ENCODE measurements around the gene RAD51B.
A peak's percentile ranks its signal among the peaks of the same experiment; 100 is the strongest.
"Not testable (repeated sequence)": the region's sequence is repeated elsewhere in the genome, so short reads cannot be mapped to it uniquely, and the experiment has no call there.

RAD51B gene

GRCh38 chr14:68033336-68033932, 213.9 kb downstream of the RAD51B start:
- no peak for DNase-seq

- no peak for DNase-seq
These were observed 215.3 kb downstream of the RAD51B start for GRCh38 chr14:68034896-68035295.

GRCh38 chr14:68036202-68036601, 216.6 kb downstream of the RAD51B start:
- DNase-seq, result no peak

- DNase-seq, result peak; percentile 12
These were observed 220.0 kb downstream of the RAD51B start for GRCh38 chr14:68039593-68039992.

GRCh38 chr14:68040633-68041369, 221.2 kb downstream of the RAD51B start:
- no peak for DNase-seq

- no peak for DNase-seq
These were observed 222.3 kb downstream of the RAD51B start for GRCh38 chr14:68041876-68042354.

- no peak for DNase-seq
These were observed 223.1 kb downstream of the RAD51B start for GRCh38 chr14:68042586-68043210.

- DNase-seq, result no peak
These were observed 224.2 kb downstream of the RAD51B start for GRCh38 chr14:68043752-68044151.

- peak; percentile 75 for DNase-seq
These were observed 228.3 kb downstream of the RAD51B start for GRCh38 chr14:68047906-68048305.

- not testable (repeated sequence) for DNase-seq
These were observed 229.2 kb downstream of the RAD51B start for GRCh38 chr14:68048815-68049214.

- no peak for DNase-seq
These were observed 230.6 kb downstream of the RAD51B start for GRCh38 chr14:68050177-68050576.

- DNase-seq, result no peak
These were observed 231.6 kb downstream of the RAD51B start for GRCh38 chr14:68051146-68051545.

GRCh38 chr14:68060198-68060597, 240.6 kb downstream of the RAD51B start:
- DNase-seq, result no peak

GRCh38 chr14:68062651-68063050, 243.1 kb downstream of the RAD51B start:
- DNase-seq, result no peak

GRCh38 chr14:68065322-68065721, 245.7 kb downstream of the RAD51B start:
- DNase-seq, result no peak

- no peak for DNase-seq
These were observed 255.3 kb downstream of the RAD51B start for GRCh38 chr14:68074765-68075381.

GRCh38 chr14:68075382-68076029, 255.9 kb downstream of the RAD51B start:
- DNase-seq, result no peak

GRCh38 chr14:68076451-68076850, 256.9 kb downstream of the RAD51B start:
- peak; percentile 48 for DNase-seq

GRCh38 chr14:68079941-68080697, 260.5 kb downstream of the RAD51B start:
- no peak for DNase-seq

- no peak for DNase-seq
These were observed 261.9 kb downstream of the RAD51B start for GRCh38 chr14:68081489-68081888.

GRCh38 chr14:68082698-68083291, 263.2 kb downstream of the RAD51B start:
- DNase-seq, result no peak

- DNase-seq, result peak; percentile 22
These were observed 264.7 kb downstream of the RAD51B start for GRCh38 chr14:68084256-68084655.
